GM12801 (cell line): ENCODE measurements around the gene LATS2.

Experiments
- TF ChIP-seq, protein P1 (sequence below): IDR thresholded peaks from one replicate; pipeline ENCODE4 v1.5.1; 2011; ENCODE audit warnings: control low read depth; ENCODE audit not compliant: insufficient read length; ENCODE audit errors: extremely low read depth

LATS2 gene

GRCh38 chr13:20995245-20995838 lies 66.0 kb downstream of the LATS2 start:
- TF ChIP-seq, protein P1, sequence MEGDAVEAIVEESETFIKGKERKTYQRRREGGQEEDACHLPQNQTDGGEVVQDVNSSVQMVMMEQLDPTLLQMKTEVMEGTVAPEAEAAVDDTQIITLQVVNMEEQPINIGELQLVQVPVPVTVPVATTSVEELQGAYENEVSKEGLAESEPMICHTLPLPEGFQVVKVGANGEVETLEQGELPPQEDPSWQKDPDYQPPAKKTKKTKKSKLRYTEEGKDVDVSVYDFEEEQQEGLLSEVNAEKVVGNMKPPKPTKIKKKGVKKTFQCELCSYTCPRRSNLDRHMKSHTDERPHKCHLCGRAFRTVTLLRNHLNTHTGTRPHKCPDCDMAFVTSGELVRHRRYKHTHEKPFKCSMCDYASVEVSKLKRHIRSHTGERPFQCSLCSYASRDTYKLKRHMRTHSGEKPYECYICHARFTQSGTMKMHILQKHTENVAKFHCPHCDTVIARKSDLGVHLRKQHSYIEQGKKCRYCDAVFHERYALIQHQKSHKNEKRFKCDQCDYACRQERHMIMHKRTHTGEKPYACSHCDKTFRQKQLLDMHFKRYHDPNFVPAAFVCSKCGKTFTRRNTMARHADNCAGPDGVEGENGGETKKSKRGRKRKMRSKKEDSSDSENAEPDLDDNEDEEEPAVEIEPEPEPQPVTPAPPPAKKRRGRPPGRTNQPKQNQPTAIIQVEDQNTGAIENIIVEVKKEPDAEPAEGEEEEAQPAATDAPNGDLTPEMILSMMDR: no peak

DNA sequence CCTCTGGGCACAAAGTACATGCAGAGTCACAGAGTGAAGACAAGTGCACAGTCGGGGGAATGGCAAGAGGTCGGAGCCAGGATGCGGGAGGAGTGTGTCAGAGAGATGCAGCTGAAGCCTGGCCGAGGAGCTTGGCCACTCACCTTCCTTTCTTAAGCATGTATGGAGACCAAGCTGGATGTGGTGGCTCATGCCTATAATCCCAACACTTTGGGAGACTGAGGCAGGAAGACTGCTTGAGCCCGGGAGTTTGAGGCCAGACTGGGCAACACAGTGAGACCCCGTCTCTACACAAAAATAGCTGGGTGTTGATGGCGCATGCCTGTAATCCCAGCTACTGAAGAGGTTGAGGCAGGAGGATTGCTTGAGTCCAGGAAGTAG lies 67.0 kb downstream of the LATS2 start:
- TF ChIP-seq, protein P1: no peak

- TF ChIP-seq, protein P1: no peak
Measured at GRCh38 chr13:20993661-20994440, 67.5 kb downstream of the LATS2 start.

- TF ChIP-seq, protein P1: no peak
Measured at GRCh38 chr13:20993211-20993610, 68.2 kb downstream of the LATS2 start.

DNA sequence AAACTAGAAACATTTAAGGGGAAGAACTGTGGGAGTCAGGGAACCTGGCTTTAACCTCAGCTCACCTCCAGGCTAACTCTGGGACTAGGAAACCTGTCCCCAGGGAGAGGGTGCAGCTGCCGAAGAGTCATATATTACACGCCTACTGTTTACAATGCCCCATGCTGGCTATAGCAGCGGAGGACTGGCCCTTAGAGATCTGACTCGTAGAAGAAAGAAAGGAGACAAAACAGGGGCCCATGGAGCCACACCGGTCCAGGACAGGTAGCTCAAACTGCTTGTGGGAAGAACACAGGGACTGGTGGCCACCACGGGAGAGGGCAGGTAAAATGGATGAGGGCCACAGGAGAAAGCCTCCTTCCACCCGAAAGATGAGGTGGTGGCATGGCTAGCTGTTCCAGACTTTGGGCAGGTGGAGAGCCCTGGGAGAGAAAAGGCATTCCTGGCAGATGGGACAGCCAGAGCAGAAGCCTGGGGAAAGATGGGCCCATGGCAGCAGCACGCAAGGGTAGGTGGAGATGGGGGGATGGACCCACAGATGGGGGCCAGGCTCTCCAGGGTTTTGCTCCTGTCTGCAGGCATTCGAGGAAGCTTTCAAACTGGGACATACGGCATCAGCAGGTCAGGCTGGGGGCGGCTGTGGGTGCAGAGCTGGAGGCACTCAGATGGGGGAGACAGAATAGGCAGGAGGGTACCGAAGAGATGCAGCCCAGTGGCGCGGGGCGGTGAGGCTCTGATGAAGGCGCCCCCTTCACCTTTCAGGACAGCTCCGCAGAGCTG lies 69.5 kb downstream of the LATS2 start:
- TF ChIP-seq, protein P1: no peak

GRCh38 chr13:20990910-20991525 lies 70.4 kb downstream of the LATS2 start:
- TF ChIP-seq, protein P1: no peak

- TF ChIP-seq, protein P1: no peak
Measured at GRCh38 chr13:20989656-20990321, 71.6 kb downstream of the LATS2 start.
